GM18517 (cell line): ENCODE measurements around the gene GALNT13.

ENCODE experiments used
- ATAC-seq: cut with Tn5 transposase; IDR thresholded peaks from one replicate; pipeline ENCODE4 v1.9.1; 2021; ENCODE audit warnings: mild to moderate bottlenecking, moderate library complexity; ENCODE audit not compliant: unreplicated experiment

GALNT13 gene

GRCh38 chr2:153940511-153940910 is 68.8 kb downstream of the GALNT13 start:
- no peak for ATAC-seq

DNA sequence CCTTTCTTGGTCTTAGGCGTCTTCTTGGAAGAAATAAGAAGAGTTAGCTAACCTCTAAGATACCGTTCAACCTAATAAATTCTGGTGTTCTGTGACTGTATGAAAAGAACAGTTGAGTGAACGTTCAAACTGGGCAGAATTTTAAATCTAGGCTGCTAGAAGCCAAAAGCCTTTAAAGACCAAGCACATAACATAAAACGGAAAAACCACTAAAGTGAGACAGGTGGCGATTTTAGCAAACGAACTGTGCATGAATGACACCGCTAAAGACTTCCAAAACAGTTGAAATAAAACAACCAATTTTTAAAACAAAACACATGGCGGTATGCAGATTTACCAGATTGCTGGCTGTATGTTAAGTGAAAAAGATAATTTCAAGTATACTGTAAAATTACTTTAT is 73.1 kb downstream of the GALNT13 start:
- no peak for ATAC-seq

GRCh38 chr2:153946036-153946435 is 74.3 kb downstream of the GALNT13 start:
- ATAC-seq: no peak

DNA sequence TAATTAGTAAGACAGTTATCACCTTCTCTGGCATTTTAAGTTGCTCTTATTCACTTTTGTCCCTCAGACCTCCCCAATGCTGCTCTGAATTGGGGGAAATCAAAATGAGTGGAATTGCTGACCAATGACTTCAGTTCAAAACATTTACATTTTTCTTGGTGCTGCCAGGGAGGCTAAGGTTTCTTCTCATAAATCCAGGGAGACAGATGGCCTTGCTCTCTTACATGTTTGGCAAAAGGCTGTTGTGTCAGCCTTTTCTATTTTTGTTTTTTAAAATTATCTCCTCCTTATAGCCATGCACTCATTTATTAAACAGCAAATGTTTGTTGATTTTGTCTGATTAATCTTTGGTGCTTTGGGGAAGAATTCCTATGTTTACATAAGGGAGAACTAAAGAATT is 82.0 kb downstream of the GALNT13 start:
- ATAC-seq: no peak

DNA sequence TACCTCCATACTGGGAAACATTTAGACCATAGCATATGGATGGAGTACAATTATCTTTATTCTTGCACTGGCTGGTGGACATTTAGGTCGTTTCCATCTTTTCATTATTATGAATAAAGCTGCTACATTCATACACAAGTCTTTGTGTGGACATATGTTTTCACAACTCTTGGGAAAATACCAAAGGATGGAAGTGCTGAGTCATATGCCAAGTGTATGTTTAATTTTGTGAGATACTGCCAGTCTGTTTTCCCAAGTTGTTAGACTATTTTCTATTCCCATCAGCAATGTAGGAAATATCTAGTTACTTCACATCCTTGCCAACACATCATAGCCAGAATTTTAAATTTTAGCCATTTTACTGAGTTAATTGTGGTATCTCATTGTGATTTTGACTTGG is 91.5 kb downstream of the GALNT13 start:
- no peak for ATAC-seq

DNA sequence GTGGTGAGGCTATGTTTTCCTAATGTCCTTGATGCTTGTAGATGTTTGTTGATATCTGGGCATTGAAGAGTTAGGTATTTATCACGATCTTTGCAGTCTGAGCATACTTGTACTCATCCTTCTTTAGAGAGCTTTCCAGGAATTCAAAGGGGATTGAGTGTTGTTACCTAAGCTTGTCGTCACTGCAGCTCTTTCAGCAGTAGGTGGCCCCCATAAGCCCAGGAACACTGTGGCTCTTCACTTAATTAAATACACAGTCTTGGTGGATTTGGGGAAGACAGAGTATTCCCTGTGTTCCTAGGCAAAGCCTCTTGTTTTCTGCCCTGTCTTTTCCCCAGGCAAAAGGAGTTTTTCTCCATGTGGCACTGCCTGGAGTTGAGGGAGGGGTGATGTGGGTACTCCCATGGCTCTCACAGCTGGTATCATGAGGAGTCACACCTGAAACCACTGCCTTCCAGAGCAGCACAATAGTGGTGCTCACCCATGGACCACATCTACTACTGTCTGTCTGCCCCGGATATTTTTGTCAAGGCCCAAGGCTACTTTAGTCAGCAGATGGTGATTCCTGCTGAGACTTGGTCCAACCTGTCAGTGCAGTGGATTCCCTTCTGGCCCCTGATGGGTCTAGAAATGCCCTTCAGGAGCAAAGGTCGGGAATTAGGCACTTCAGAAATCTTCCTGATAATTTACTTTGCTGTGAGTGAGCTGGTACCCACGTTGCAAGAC is 95.7 kb downstream of the GALNT13 start:
- no peak for ATAC-seq

GRCh38 chr2:153971250-153971649 is 99.5 kb downstream of the GALNT13 start:
- ATAC-seq: no peak

- ATAC-seq: no peak
Measured at GRCh38 chr2:153971855-153972254, 100.1 kb downstream of the GALNT13 start.

DNA sequence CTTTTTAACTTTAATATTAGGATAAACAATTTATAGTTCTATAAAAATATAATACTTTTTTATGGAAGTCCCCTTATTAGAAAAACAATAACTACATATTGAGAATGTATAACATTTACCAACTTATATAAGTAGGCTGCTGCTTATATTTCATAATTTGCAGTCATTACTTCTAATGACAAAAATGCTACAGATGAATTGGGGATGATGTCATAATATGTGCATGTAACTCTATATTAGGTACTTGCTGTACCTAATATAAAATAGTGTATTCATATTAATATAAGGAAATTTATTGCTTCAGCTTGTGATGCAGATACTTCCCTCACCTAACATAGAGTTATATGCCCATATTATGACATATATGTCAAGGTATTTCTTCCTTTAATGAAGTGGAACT is 100.7 kb downstream of the GALNT13 start:
- ATAC-seq: no peak

- no peak for ATAC-seq
Measured at GRCh38 chr2:153986488-153987229, 114.9 kb downstream of the GALNT13 start.

GRCh38 chr2:153990771-153991170 is 119.0 kb downstream of the GALNT13 start:
- no peak for ATAC-seq

GRCh38 chr2:154013514-154013913 is 141.8 kb downstream of the GALNT13 start:
- no peak for ATAC-seq

GRCh38 chr2:154015233-154015632 is 143.5 kb downstream of the GALNT13 start:
- ATAC-seq: no peak

- ATAC-seq: no peak
Measured at GRCh38 chr2:154029504-154029903, 157.8 kb downstream of the GALNT13 start.

DNA sequence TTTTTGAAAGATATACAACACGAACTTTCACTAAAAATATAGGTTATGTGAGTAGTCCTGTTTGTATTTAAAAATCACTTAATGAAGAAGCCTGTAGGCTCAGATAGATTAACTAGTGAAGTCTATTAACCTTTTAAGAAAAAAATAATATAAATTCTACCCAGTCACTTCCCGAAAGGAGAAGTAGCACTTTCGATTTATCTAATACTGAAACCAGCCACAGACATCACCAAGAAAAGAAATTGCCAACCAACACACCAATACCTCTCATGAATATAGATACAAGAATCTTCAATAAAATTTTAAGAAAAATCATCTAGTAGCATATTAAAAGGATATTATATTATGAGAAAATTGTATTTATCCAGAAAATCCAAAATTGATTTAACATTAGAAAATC is 160.5 kb downstream of the GALNT13 start:
- ATAC-seq: no peak

GRCh38 chr2:154046493-154046892 is 174.8 kb downstream of the GALNT13 start:
- no peak for ATAC-seq

- ATAC-seq: no peak
Measured at GRCh38 chr2:154048905-154049304, 177.2 kb downstream of the GALNT13 start.

- no peak for ATAC-seq
Measured at GRCh38 chr2:154049561-154049960, 177.8 kb downstream of the GALNT13 start.

DNA sequence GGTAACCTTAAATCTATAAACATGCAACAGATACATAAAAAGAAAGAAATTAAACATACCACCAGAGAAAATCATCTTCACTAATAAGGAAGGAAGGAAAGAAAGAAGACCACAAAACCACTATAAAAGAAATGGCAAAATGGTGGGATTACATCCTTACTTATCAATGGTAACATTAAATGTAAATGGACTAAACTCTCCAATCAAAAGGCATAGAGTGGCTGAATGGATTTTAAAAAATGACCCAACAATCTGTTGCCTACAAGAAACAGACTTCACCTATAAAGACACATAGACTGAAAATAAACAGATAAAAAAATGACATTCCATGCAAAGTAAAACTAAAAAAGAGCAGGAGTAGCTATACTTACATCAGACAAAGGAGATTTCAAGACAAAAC is 195.4 kb downstream of the GALNT13 start:
- no peak for ATAC-seq

GRCh38 chr2:154078926-154079325 is 207.2 kb downstream of the GALNT13 start:
- ATAC-seq: no peak

GRCh38 chr2:154092571-154092970 is 220.8 kb downstream of the GALNT13 start:
- ATAC-seq: no peak

DNA sequence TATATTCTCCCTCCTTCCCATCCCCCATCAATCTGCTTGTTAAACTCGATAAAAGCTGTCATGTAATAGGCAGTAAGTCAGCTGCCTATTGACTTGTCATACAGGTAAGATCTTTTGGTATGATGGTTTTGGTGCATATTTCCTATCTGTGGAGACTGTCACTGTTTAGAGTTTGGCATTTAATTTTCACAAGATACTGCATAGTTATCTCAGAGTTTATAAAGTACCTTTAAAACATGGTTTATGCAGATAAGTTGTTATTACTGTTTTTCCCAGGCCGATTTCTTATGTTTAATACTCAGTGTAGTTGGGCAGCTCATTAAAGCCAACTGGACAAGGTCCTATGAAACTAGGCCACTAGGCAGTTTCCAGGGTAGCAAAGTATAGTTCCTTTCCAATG is 222.1 kb downstream of the GALNT13 start:
- ATAC-seq: no peak
